ENCODE results near the gene KLHL29. TPM values are rescaled to one million over a fixed set of nuclear protein-coding genes. Genes with fewer than 3 reads are reported as not detected.

KLHL29 gene
- total RNA-seq, 2 experiments from 2014 or later: 2.5 to 2.7 TPM

GRCh38 chr2:23673082-23673481 is 288.1 kb downstream of the KLHL29 start:
- intact Hi-C loops (cut with DNase I, micrococcal nuclease): no loop called here
- Histone ChIP-seq H3K9me3 (ENCODE audit: control insufficient read depth in 1 of 2, insufficient read depth in 1 of 2, low read length in 2 of 2) (peaks cover 0 to 34% of the 10 kb centered on the region in 2 experiments), H3K27ac (ENCODE audit: low read depth in 1 of 2, low read length in 2 of 2) (no peak overlapping the region), H3K4me3 (ENCODE audit: low read length) (no peak overlapping the region), H3K36me3 (ENCODE audit: insufficient read depth, low read length) (no peaks in the 10 kb centered on the region), H3K4me1 (ENCODE audit: insufficient read depth, low read length) (no peaks in the 10 kb centered on the region), H3K27me3 (ENCODE audit: control insufficient read depth in 1 of 2, insufficient read depth in 2 of 2, low read length in 2 of 2) (no peaks in the 10 kb centered on the region)
- H3K27me3 Mint-ChIP-seq: peaks cover 4% of the 10 kb centered on the region
- H3K4me1 Mint-ChIP-seq (ENCODE audit: low read depth): no peaks in the 10 kb centered on the region
- H3K9me3 Mint-ChIP-seq: peaks cover 3% of the 10 kb centered on the region
- H3K36me3 Mint-ChIP-seq (ENCODE audit: low read depth): no peaks in the 10 kb centered on the region
- DNase-seq: no peak
- H3K27ac Mint-ChIP-seq: no peak overlapping the region
- POLR2A ChIA-PET: no interaction called here
- no peak overlapping the region for H3K4me3 Mint-ChIP-seq
- CTCF ChIA-PET: no interaction called here
- TF ChIP-seq CTCF (IDR thresholded peaks at IDR 0.05): no peak
- ATAC-seq (ENCODE audit: poor library complexity): no peak

- ChIA-PET CTCF (no interaction called here), POLR2A (no interaction called here)
- H3K4me3 Mint-ChIP-seq: no peak overlapping the region
- Histone ChIP-seq H3K4me3 (ENCODE audit: low read length) (no peak overlapping the region), H3K36me3 (ENCODE audit: insufficient read depth, low read length) (no peaks in the 10 kb centered on the region), H3K9me3 (ENCODE audit: control insufficient read depth in 1 of 2, insufficient read depth in 1 of 2, low read length in 2 of 2) (peaks cover 0 to 38% of the 10 kb centered on the region in 2 experiments), H3K4me1 (ENCODE audit: insufficient read depth, low read length) (no peaks in the 10 kb centered on the region), H3K27ac (ENCODE audit: low read depth in 1 of 2, low read length in 2 of 2) (no peak overlapping the region), H3K27me3 (ENCODE audit: control insufficient read depth in 1 of 2, insufficient read depth in 2 of 2, low read length in 2 of 2) (no peaks in the 10 kb centered on the region)
- ATAC-seq (ENCODE audit: poor library complexity): no peak
- TF ChIP-seq CTCF (IDR thresholded peaks at IDR 0.05): no peak
- intact Hi-C loops (cut with DNase I, micrococcal nuclease): no loop called here
- no peaks in the 10 kb centered on the region for H3K4me1 Mint-ChIP-seq (ENCODE audit: low read depth)
- no peak for DNase-seq
- H3K27me3 Mint-ChIP-seq: peaks cover 4% of the 10 kb centered on the region
- H3K9me3 Mint-ChIP-seq: peaks cover 4% of the 10 kb centered on the region
- no peaks in the 10 kb centered on the region for H3K36me3 Mint-ChIP-seq (ENCODE audit: low read depth)
- no peak overlapping the region for H3K27ac Mint-ChIP-seq
Measured at GRCh38 chr2:23673830-23674679, 289.1 kb downstream of the KLHL29 start.

GRCh38 chr2:23675506-23675905 is 290.5 kb downstream of the KLHL29 start:
- no peaks in the 10 kb centered on the region for H3K4me1 Mint-ChIP-seq (ENCODE audit: low read depth)
- intact Hi-C loops (cut with DNase I, micrococcal nuclease): no loop called here
- H3K4me3 Mint-ChIP-seq: no peak overlapping the region
- H3K9me3 Mint-ChIP-seq: peaks cover 4% of the 10 kb centered on the region
- H3K36me3 Mint-ChIP-seq (ENCODE audit: low read depth): no peaks in the 10 kb centered on the region
- Histone ChIP-seq H3K27ac (ENCODE audit: low read depth in 1 of 2, low read length in 2 of 2) (no peak overlapping the region), H3K4me3 (ENCODE audit: low read length) (no peak overlapping the region), H3K9me3 (ENCODE audit: control insufficient read depth in 1 of 2, insufficient read depth in 1 of 2, low read length in 2 of 2) (peaks cover 0 to 47% of the 10 kb centered on the region in 2 experiments), H3K36me3 (ENCODE audit: insufficient read depth, low read length) (no peaks in the 10 kb centered on the region), H3K27me3 (ENCODE audit: control insufficient read depth in 1 of 2, insufficient read depth in 2 of 2, low read length in 2 of 2) (no peaks in the 10 kb centered on the region), H3K4me1 (ENCODE audit: insufficient read depth, low read length) (no peaks in the 10 kb centered on the region)
- H3K27me3 Mint-ChIP-seq: peaks cover 4% of the 10 kb centered on the region
- no peak overlapping the region for H3K27ac Mint-ChIP-seq
- ATAC-seq (ENCODE audit: poor library complexity) (no peak), DNase-seq (no peak)
- ChIA-PET POLR2A (interaction anchor here (0.5 kb wide), 1 partner anchor 1223 kb away, joined by 3 read pairs; no protein-coding TSS in a partner anchor), CTCF (no interaction called here)
- no peak for TF ChIP-seq CTCF (IDR thresholded peaks at IDR 0.05)
